ENCODE results near the gene RPS6KC1. TPM values are rescaled to one million over a fixed set of nuclear protein-coding genes. Genes with fewer than 3 reads are reported as not detected.
"Not testable (repeated sequence)": the region's sequence is repeated elsewhere in the genome, so short reads cannot be mapped to it uniquely, and the experiment has no call there.

The RPS6KC1 gene
- total and polyA plus RNA-seq, 7 donors = 3.9 to 37.4 (median 23.1) TPM

- Histone ChIP-seq H3K27ac (no peak overlapping the region), H3K4me3 (no peak overlapping the region), H3K27me3 (no peaks in the 10 kb centered on the region), H3K9me3 (peaks cover 0 to 7% (median 0%) of the 10 kb centered on the region in 4 donors), H3K36me3 (peaks cover 0 to 13% (median 4%) of the 10 kb centered on the region in 4 donors), H3K4me1 (no peaks in the 10 kb centered on the region)
- intact Hi-C loops (cut with DNase I) = no loop called here
- DNase-seq = no peak
- WGBS, 2 donors = 97 to 98% methylated on average over 5 of the region's 5 CpGs
- TF ChIP-seq EP300 (IDR thresholded peaks at IDR 0.05) = no peak
- TF ChIP-seq CTCF (IDR thresholded peaks at IDR 0.05) = no peak
- no peak for TF ChIP-seq POLR2AphosphoS5 (IDR thresholded peaks at IDR 0.05)
- TF ChIP-seq POLR2A (IDR thresholded peaks at IDR 0.05) = no peak
These were observed 143.3 kb downstream of the RPS6KC1 start for GRCh38 chr1:213194383-213194782.

- no peak for DNase-seq
- H3K9me3 ChIP-seq = peaks cover 0 to 7% (median 0%) of the 10 kb centered on the region in 4 donors
- no peak overlapping the region for H3K27ac ChIP-seq
- peaks cover 0 to 15% (median 4%) of the 10 kb centered on the region in 4 donors for H3K36me3 ChIP-seq
- H3K4me3 ChIP-seq = no peak overlapping the region
- no peak for TF ChIP-seq CTCF (IDR thresholded peaks at IDR 0.05)
- TF ChIP-seq POLR2A (IDR thresholded peaks at IDR 0.05) = no peak
- no peak for TF ChIP-seq EP300 (IDR thresholded peaks at IDR 0.05)
- no peak for TF ChIP-seq POLR2AphosphoS5 (IDR thresholded peaks at IDR 0.05)
- no peaks in the 10 kb centered on the region for H3K4me1 ChIP-seq
- intact Hi-C loops (cut with DNase I) = no loop called here
- H3K27me3 ChIP-seq = no peaks in the 10 kb centered on the region
These were observed 143.8 kb downstream of the RPS6KC1 start for GRCh38 chr1:213194855-213195254.

GRCh38 chr1:213196328-213197054 is 145.4 kb downstream of the RPS6KC1 start:
- DNase-seq; H3K9me3 ChIP-seq; H3K4me3 ChIP-seq; intact Hi-C loops (cut with DNase I); H3K27me3 ChIP-seq; H3K4me1 ChIP-seq; H3K27ac ChIP-seq: not testable (repeated sequence)
- peaks cover 0 to 15% (median 7%) of the 10 kb centered on the region in 4 donors for H3K36me3 ChIP-seq
- WGBS, 2 donors = 95 to 96% methylated on average over 10 of the region's 10 CpGs

GRCh38 chr1:213200630-213201029 is 149.6 kb downstream of the RPS6KC1 start:
- intact Hi-C loops (cut with DNase I) = no loop called here
- no peak overlapping the region for H3K27ac ChIP-seq
- TF ChIP-seq CTCF (IDR thresholded peaks at IDR 0.05) (no peak), EP300 (IDR thresholded peaks at IDR 0.05) (no peak), POLR2A (IDR thresholded peaks at IDR 0.05) (no peak), POLR2AphosphoS5 (IDR thresholded peaks at IDR 0.05) (no peak)
- no peak overlapping the region for H3K4me3 ChIP-seq
- no peaks in the 10 kb centered on the region for H3K27me3 ChIP-seq
- H3K4me1 ChIP-seq = no peaks in the 10 kb centered on the region
- no peak for DNase-seq
- H3K36me3 ChIP-seq = peaks cover 0 to 23% (median 7%) of the 10 kb centered on the region in 4 donors
- WGBS, 2 donors = 99 to 100% methylated on average over 3 of the region's 3 CpGs
- H3K9me3 ChIP-seq = peaks cover 0 to 7% (median 0%) of the 10 kb centered on the region in 4 donors

- Histone ChIP-seq H3K9me3 (peaks cover 0 to 7% (median 0%) of the 10 kb centered on the region in 4 donors), H3K4me1 (no peaks in the 10 kb centered on the region), H3K4me3 (no peak overlapping the region), H3K27ac (no peak overlapping the region), H3K36me3 (peaks cover 0 to 24% (median 7%) of the 10 kb centered on the region in 4 donors), H3K27me3 (no peaks in the 10 kb centered on the region)
- intact Hi-C loops (cut with DNase I) = no loop called here
- TF ChIP-seq POLR2AphosphoS5 (IDR thresholded peaks at IDR 0.05) (no peak), EP300 (IDR thresholded peaks at IDR 0.05) (no peak), CTCF (IDR thresholded peaks at IDR 0.05) (no peak), POLR2A (IDR thresholded peaks at IDR 0.05) (no peak)
- DNase-seq = no peak
- 98 to 100% methylated on average over 1 of the region's 1 CpG for WGBS, 2 donors
These were observed 150.5 kb downstream of the RPS6KC1 start for GRCh38 chr1:213201380-213202155.

Measured in sigmoid colon (tissue), 7 donors.